Measurements from ENCODE around the gene EIPR1. TPM values are rescaled to one million over a fixed set of nuclear protein-coding genes. Genes with fewer than 3 reads are reported as not detected.

Gene EIPR1
- total RNA-seq, 8 experiments from 2014 or later, result 27.8 to 41.7 (median 33.5) TPM

GRCh38 chr2:3267869-3268704, 109.5 kb downstream of the EIPR1 start:
- H3K4me3 ChIP-seq, result no peak overlapping the region
- ATAC-seq (replicated peaks in 6 of 8), result no peak
- WGBS, 10 experiments, result 40 to 98% (median 94%) methylated on average over 1 to 8 of the region's 20 CpGs; no CpG with 5 or more reads in 6 of the 10 experiments
- H3K4me1 ChIP-seq (replicated peaks in 1 of 2), result peaks cover 20 to 26% of the 10 kb centered on the region in 2 donors
- no peak overlapping the region for H3K27ac ChIP-seq
- in situ Hi-C loops (cut with MboI; ENCODE audit: low pct_unique_long_range_greater_than_20kb in 2 of 9, low sequenced_read_pairs in 9 of 9, unreplicated experiment in 9 of 9), result no loop called here

GRCh38 chr2:3266925-3267867, 110.4 kb downstream of the EIPR1 start:
- Histone ChIP-seq H3K4me3 (no peak overlapping the region), H3K4me1 (replicated peaks in 1 of 2) (peaks cover 20 to 26% of the 10 kb centered on the region in 2 donors), H3K27ac (no peak overlapping the region)
- in situ Hi-C loops (cut with MboI; ENCODE audit: low pct_unique_long_range_greater_than_20kb in 2 of 9, low sequenced_read_pairs in 9 of 9, unreplicated experiment in 9 of 9), result no loop called here
- WGBS, 10 experiments, result 0 to 100% (median 96%) methylated on average over 1 to 9 of the region's 15 CpGs; no CpG with 5 or more reads in 2 of the 10 experiments
- ATAC-seq (replicated peaks in 6 of 8), result no peak

GRCh38 chr2:3265981-3266924, 111.4 kb downstream of the EIPR1 start:
- peak in 7 of 8 experiments; percentile 73 to 95 (median 86) for ATAC-seq (replicated peaks in 6 of 8)
- in situ Hi-C loops (cut with MboI; ENCODE audit: low pct_unique_long_range_greater_than_20kb in 2 of 9, low sequenced_read_pairs in 9 of 9, unreplicated experiment in 9 of 9), result no loop called here
- Histone ChIP-seq H3K4me1 (replicated peaks in 1 of 2) (peaks cover 20 to 26% of the 10 kb centered on the region in 2 donors), H3K27ac (peak overlapping the region in 1 of 2 donors; percentile 8), H3K4me3 (no peak overlapping the region)
- WGBS, 10 experiments, result 0 to 97% (median 57%) methylated on average over 1 to 7 of the region's 20 CpGs; no CpG with 5 or more reads in 3 of the 10 experiments

DNA sequence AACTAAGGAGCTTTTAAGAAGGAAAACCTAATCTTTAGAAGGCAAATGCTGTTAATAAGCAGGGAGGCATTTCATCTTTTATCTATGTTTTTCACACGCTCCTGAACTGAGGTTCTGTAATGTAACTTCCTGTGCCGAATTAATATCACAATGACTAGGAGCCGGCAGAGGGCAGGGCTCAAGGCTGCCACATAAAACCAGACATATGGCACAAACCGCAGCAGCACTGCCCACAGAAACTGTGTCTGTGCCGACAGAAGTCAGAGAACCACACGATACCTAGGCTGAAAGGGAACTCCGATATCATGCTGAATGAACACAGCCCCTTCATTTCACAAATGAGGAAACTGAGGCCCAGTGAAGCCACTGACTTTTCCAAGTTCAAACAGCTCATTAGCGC, 112.1 kb downstream of the EIPR1 start:
- WGBS, 10 experiments, result 65 to 100% (median 72%) methylated on average over 1 to 8 of the region's 8 CpGs; no CpG with 5 or more reads in 3 of the 10 experiments
- in situ Hi-C loops (cut with MboI; ENCODE audit: low pct_unique_long_range_greater_than_20kb in 2 of 9, low sequenced_read_pairs in 9 of 9, unreplicated experiment in 9 of 9), result no loop called here
- Histone ChIP-seq H3K27ac (peak overlapping the region in 1 of 2 donors; percentile 8), H3K4me1 (replicated peaks in 1 of 2) (peaks cover 20 to 26% of the 10 kb centered on the region in 2 donors), H3K4me3 (no peak overlapping the region)
- ATAC-seq (replicated peaks in 6 of 8), result no peak

GRCh38 chr2:3264010-3264744, 113.4 kb downstream of the EIPR1 start:
- in situ Hi-C loops (cut with MboI; ENCODE audit: low pct_unique_long_range_greater_than_20kb in 2 of 9, low sequenced_read_pairs in 9 of 9, unreplicated experiment in 9 of 9), result no loop called here
- H3K27ac ChIP-seq, result no peak overlapping the region

DNA sequence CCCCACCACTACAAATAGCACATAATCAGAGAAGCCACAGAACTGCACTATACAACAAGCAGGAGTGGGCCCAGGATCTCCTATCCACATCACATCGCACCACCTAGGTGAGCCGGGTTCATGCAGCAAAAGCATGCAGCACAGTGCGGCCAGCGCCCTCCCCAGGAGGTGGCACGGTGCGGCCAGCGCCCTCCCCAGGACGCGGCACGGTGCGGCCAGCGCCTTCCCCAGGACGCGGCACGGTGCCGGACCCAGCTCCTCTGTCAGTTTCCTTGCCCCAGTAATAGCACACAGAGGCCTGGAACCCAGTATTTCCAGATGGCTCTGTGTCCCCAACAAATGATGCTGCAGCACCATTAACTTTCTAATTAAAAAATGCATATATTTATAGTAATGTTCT, 114.1 kb downstream of the EIPR1 start:
- peaks cover 22 to 26% of the 10 kb centered on the region in 2 donors for H3K4me1 ChIP-seq (replicated peaks in 1 of 2)

More at GRCh38 chr2:3264010-3264744, 113.4 kb downstream of the EIPR1 start:
- Histone ChIP-seq H3K4me3 (no peak overlapping the region), H3K4me1 (replicated peaks in 1 of 2) (peaks cover 20 to 26% of the 10 kb centered on the region in 2 donors)
- 10 to 100% (median 80%) methylated on average over 1 to 11 of the region's 12 CpGs; no CpG with 5 or more reads in 1 of the 10 experiments for WGBS, 10 experiments
- ATAC-seq (replicated peaks in 6 of 8), result peak in 3 of 8 experiments; percentile 8 to 29 (median 19)

GRCh38 chr2:3262437-3263388, 114.9 kb downstream of the EIPR1 start:
- in situ Hi-C loops (cut with MboI; ENCODE audit: low pct_unique_long_range_greater_than_20kb in 2 of 9, low sequenced_read_pairs in 9 of 9, unreplicated experiment in 9 of 9), result no loop called here
- H3K27ac ChIP-seq, result no peak overlapping the region
- 88 to 98% (median 95%) methylated on average over 4 to 7 of the region's 18 CpGs; no CpG with 5 or more reads in 4 of the 10 experiments for WGBS, 10 experiments
- ATAC-seq (replicated peaks in 6 of 8), result no peak
- peaks cover 29 to 30% of the 10 kb centered on the region in 2 donors for H3K4me1 ChIP-seq (replicated peaks in 1 of 2)
- no peak overlapping the region for H3K4me3 ChIP-seq

More for the DNA sequence above, 114.1 kb downstream of the EIPR1 start:
- Histone ChIP-seq H3K27ac (no peak overlapping the region), H3K4me3 (no peak overlapping the region)
- in situ Hi-C loops (cut with MboI; ENCODE audit: low pct_unique_long_range_greater_than_20kb in 2 of 9, low sequenced_read_pairs in 9 of 9, unreplicated experiment in 9 of 9), result no loop called here
- WGBS, 10 experiments, result 91 to 100% (median 100%) methylated on average over 1 to 14 of the region's 16 CpGs; no CpG with 5 or more reads in 5 of the 10 experiments
- no peak for ATAC-seq (replicated peaks in 6 of 8)

DNA sequence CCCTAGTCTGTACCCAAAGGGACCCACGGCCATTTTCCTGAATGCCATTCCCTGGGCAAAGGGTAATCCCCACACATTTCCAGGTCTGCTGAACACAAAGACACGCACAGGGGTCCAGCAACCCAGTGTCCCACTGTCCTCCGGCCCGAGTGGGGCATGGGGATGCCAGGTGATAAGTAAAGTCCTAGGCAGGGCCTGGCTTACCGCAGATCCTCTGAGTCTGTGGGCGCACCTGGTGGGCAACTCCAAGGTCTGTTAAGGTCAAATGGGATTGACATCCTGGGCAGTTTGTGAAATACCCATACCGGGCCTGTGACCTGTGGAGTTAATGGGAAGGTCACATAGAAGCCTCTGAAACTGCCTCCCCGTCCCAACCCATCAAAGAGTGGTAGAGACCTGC, 116.1 kb downstream of the EIPR1 start:
- Histone ChIP-seq H3K27ac (no peak overlapping the region), H3K4me3 (no peak overlapping the region), H3K4me1 (replicated peaks in 1 of 2) (peaks cover 37% of the 10 kb centered on the region in 2 donors)
- no peak for ATAC-seq (replicated peaks in 6 of 8)
- WGBS, 10 experiments, result 85 to 100% (median 100%) methylated on average over 1 to 4 of the region's 8 CpGs; no CpG with 5 or more reads in 3 of the 10 experiments
- in situ Hi-C loops (cut with MboI; ENCODE audit: low pct_unique_long_range_greater_than_20kb in 2 of 9, low sequenced_read_pairs in 9 of 9, unreplicated experiment in 9 of 9), result no loop called here

GRCh38 chr2:3260959-3261358, 116.7 kb downstream of the EIPR1 start:
- Histone ChIP-seq H3K27ac (no peak overlapping the region), H3K4me3 (no peak overlapping the region), H3K4me1 (replicated peaks in 1 of 2) (peaks cover 37 to 39% of the 10 kb centered on the region in 2 donors)
- WGBS, 10 experiments, result 35 to 91% (median 71%) methylated on average over 1 to 5 of the region's 6 CpGs; no CpG with 5 or more reads in 1 of the 10 experiments
- in situ Hi-C loops (cut with MboI; ENCODE audit: low pct_unique_long_range_greater_than_20kb in 2 of 9, low sequenced_read_pairs in 9 of 9, unreplicated experiment in 9 of 9), result no loop called here
- no peak for ATAC-seq (replicated peaks in 6 of 8)

- H3K4me1 ChIP-seq (replicated peaks in 1 of 2), result peaks cover 35 to 36% of the 10 kb centered on the region in 2 donors
- H3K27ac ChIP-seq, result peak overlapping the region; percentile 74 to 85
- in situ Hi-C loops (cut with MboI; ENCODE audit: low pct_unique_long_range_greater_than_20kb in 2 of 9, low sequenced_read_pairs in 9 of 9, unreplicated experiment in 9 of 9), result no loop called here
- ATAC-seq (replicated peaks in 6 of 8), result peak in 1 of 8 experiments; percentile 11
- WGBS, 10 experiments, result 80 to 100% (median 95%) methylated on average over 2 to 7 of the region's 8 CpGs; no CpG with 5 or more reads in 2 of the 10 experiments
- H3K4me3 ChIP-seq, result no peak overlapping the region
Measured at GRCh38 chr2:3257826-3258225, 119.8 kb downstream of the EIPR1 start.
